Suprapubic skin (tissue), 4 donors: Measurements from ENCODE around the gene SLC9A2. TPM values are rescaled to one million over a fixed set of nuclear protein-coding genes. Genes with fewer than 3 reads are reported as not detected.

ENCODE experiments used
- DNase-seq, 2 donors: peaks; one replicate each; pipeline ENCODE4 v3.0.0-alpha.2; 2019; ENCODE audit warnings: low spot score in 2 of 2
- H3K27ac ChIP-seq: fragments of 200-600 bp; sonication (generic); one replicate; pipeline ENCODE4 v1.5.1; 2019
- H3K27me3 ChIP-seq: fragments of 200-600 bp; sonication (generic); one replicate; pipeline ENCODE4 v1.5.1; 2019
- H3K36me3 ChIP-seq: fragments of 200-600 bp; sonication (generic); one replicate; pipeline ENCODE4 v1.5.1; 2019
- H3K4me1 ChIP-seq: fragments of 200-600 bp; sonication (generic); one replicate; pipeline ENCODE4 v1.5.1; 2019
- H3K4me3 ChIP-seq: fragments of 200-600 bp; sonication (generic); one replicate; pipeline ENCODE4 v1.5.1; 2019; ENCODE audit warnings: mild to moderate bottlenecking
- H3K9me3 ChIP-seq: fragments of 200-600 bp; sonication (generic); one replicate; pipeline ENCODE4 v1.5.1; 2019
- CTCF ChIP-seq, 2 donors: fragments of 200-600 bp in 1 of 2; fragments of 450-650 bp in 1 of 2; sonication (generic) in 1 of 2; IDR thresholded peaks; one replicate each; pipeline ENCODE4 v1.5.1; 2016 to 2019; ENCODE audit warnings: antibody characterized with exemption in 2 of 2, mild to moderate bottlenecking in 1 of 2, moderate library complexity in 1 of 2
- EP300 ChIP-seq: sonication (generic); formaldehyde crosslinking; IDR thresholded peaks from one replicate; pipeline ENCODE4 v1.6.1; 2017; ENCODE audit warnings: antibody characterized with exemption
- POLR2A ChIP-seq, 2 donors: fragments of 450-650 bp; IDR thresholded peaks; one replicate each; pipeline ENCODE4 v1.6.1; 2017; ENCODE audit warnings: antibody characterized with exemption in 2 of 2, mild to moderate bottlenecking in 2 of 2, moderate library complexity in 2 of 2
- POLR2AphosphoS5 ChIP-seq, 3 donors: sonication (generic); formaldehyde crosslinking; IDR thresholded peaks; one replicate each; pipeline ENCODE4 v1.6.1; 2017; ENCODE audit warnings: antibody characterized with exemption in 3 of 3
- WGBS: methylation state at CpG from one replicate; pipeline ENCODE4 v1.1.5; 2018; 5-methylcytosine and 5-hydroxymethylcytosine counted together
- total RNA-seq, 4 donors: library from RNA; depleted of rRNA; stranded (reverse); fragments of >200 nt; gene quantifications; one replicate each; pipeline ENCODE4 v1.1.0, GENCODE V29; 2016

Gene SLC9A2
- total RNA-seq, 4 donors from 2014 or later, result 1.2 to 3.9 (median 2.8) TPM

DNA sequence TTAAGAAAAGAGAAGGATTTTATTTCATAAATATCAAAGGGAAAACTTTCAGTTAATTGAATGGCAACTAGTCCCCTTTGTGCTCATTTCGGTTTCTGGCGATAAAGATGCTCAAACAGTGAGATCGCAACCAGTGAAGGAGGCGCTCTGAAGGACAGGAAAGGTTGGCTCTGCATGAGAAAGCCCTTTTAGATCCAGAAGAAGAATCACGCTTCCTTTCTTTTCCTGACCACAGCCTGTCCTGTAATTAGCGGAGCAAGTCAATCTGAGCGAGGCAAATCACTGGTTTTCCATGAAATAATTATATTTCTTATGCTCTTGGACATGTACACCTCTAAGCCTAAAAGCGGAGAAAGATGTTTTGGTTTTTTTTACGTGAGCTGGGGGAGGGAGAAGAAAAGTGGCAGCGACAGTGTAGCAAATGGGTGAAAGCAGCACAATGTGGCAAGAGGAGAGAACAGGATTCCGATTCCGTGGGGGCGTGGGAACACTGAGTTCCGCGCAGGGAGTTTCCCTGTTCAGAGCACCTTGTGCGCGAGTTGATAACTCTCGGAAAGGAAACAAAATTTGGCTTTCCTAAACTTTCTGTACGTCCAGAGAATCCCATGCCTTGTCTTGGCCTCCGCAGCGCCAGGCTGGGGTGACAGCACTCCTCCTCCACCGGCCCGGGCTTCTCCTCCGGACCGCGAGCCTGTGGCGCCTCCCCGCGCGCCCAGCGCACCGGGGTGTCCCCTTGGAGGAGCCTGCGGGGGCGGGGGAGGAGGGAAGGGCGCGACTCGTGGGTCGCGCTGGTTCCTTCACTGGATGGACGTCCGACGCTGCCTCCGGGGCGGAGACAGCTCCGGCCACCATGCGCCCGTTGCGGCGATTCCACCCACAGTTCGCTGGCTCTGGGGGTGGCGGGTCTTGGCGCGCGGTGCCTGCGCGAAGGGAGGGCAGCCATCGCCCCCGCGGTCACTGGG, 620 bp upstream of the SLC9A2 start:
- H3K36me3 ChIP-seq, result no peaks in the 10 kb centered on the region
- H3K27me3 ChIP-seq, result peaks cover 40% of the 10 kb centered on the region
- H3K4me3 ChIP-seq, result peak overlapping the region; percentile 63
- no peak for DNase-seq
- H3K9me3 ChIP-seq, result no peaks in the 10 kb centered on the region
- H3K4me1 ChIP-seq, result peaks cover 19% of the 10 kb centered on the region
- TF ChIP-seq EP300, result no peak
- no peak for TF ChIP-seq POLR2A (IDR thresholded peaks at IDR 0.05)
- TF ChIP-seq CTCF (IDR thresholded peaks at IDR 0.05), result no peak
- no peak for TF ChIP-seq POLR2AphosphoS5 (IDR thresholded peaks at IDR 0.05)
- H3K27ac ChIP-seq, result peak overlapping the region; percentile 38
- 19% methylated on average over 18 of the region's 59 CpGs for WGBS

DNA sequence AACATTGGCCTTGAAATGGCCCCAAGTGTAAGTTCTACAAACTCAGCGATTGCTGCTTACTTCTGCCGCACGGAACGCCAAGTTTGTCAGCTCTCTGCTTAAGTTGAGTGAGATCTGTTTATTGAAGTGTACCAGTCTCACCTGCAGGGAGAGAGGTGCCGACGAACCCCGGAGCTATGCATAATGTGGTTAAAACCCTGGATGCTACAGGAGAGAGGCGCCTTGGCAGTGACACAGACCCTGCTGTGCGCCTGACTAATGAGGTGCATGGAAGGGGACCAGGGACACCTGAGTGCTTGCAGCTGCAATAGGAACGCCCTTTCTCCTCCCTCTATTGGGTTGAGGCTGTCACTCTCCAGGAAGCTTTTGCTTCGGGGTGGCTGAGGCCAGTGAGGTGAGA, 979 bp downstream of the SLC9A2 start:
- Histone ChIP-seq H3K4me3 (peak overlapping the region; percentile 63), H3K4me1 (peaks cover 19% of the 10 kb centered on the region), H3K9me3 (no peaks in the 10 kb centered on the region), H3K36me3 (no peaks in the 10 kb centered on the region), H3K27ac (no peak overlapping the region), H3K27me3 (peaks cover 39% of the 10 kb centered on the region)
- TF ChIP-seq POLR2AphosphoS5 (IDR thresholded peaks at IDR 0.05) (no peak), POLR2A (IDR thresholded peaks at IDR 0.05) (no peak), EP300 (no peak), CTCF (IDR thresholded peaks at IDR 0.05) (no peak)
- 31% methylated on average over 5 of the region's 11 CpGs for WGBS
- no peak for DNase-seq

- Histone ChIP-seq H3K27ac (no peak overlapping the region), H3K4me3 (no peak overlapping the region), H3K9me3 (no peaks in the 10 kb centered on the region), H3K4me1 (peaks cover 19% of the 10 kb centered on the region), H3K36me3 (no peaks in the 10 kb centered on the region), H3K27me3 (peaks cover 38% of the 10 kb centered on the region)
- TF ChIP-seq POLR2AphosphoS5 (IDR thresholded peaks at IDR 0.05), result no peak
- TF ChIP-seq POLR2A (IDR thresholded peaks at IDR 0.05), result no peak
- no peak for TF ChIP-seq CTCF (IDR thresholded peaks at IDR 0.05)
- no peak for TF ChIP-seq EP300
- 66% methylated on average over 4 of the region's 4 CpGs for WGBS
- no peak for DNase-seq
These were observed 2.3 kb downstream of the SLC9A2 start for GRCh38 chr2:102621630-102622029.

DNA sequence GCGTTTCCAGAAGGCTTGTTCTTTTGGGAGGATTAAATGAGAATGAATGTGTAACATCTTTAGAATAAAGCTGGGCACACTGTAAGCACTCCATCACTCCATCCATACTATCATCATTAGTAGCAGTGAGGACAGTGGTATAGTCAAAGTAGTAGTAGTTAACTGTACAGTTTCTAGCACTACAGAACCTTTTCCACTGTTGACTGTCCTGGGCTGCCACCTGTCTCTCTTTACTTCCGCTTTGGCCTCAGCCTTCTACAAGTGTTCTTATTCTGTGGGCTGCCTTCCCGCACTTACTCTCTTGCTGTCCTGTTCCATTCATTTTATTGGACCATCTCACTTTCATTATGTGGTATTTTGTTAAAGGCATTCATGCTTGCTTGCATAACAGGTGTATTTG, 3.3 kb downstream of the SLC9A2 start:
- no peak for DNase-seq
- H3K36me3 ChIP-seq, result no peaks in the 10 kb centered on the region
- H3K4me3 ChIP-seq, result no peak overlapping the region
- H3K9me3 ChIP-seq, result no peaks in the 10 kb centered on the region
- TF ChIP-seq POLR2A (IDR thresholded peaks at IDR 0.05) (no peak), POLR2AphosphoS5 (IDR thresholded peaks at IDR 0.05) (no peak), EP300 (no peak), CTCF (IDR thresholded peaks at IDR 0.05) (no peak)
- no peak overlapping the region for H3K27ac ChIP-seq
- H3K27me3 ChIP-seq, result peaks cover 38% of the 10 kb centered on the region
- peaks cover 19% of the 10 kb centered on the region for H3K4me1 ChIP-seq
- 81% methylated on average over 3 of the region's 3 CpGs for WGBS

GRCh38 chr2:102630458-102630857, 11.1 kb downstream of the SLC9A2 start:
- Histone ChIP-seq H3K27ac (no peak overlapping the region), H3K4me1 (no peaks in the 10 kb centered on the region), H3K4me3 (no peak overlapping the region), H3K36me3 (no peaks in the 10 kb centered on the region), H3K9me3 (no peaks in the 10 kb centered on the region), H3K27me3 (no peaks in the 10 kb centered on the region)
- 65% methylated on average over 4 of the region's 4 CpGs for WGBS
- TF ChIP-seq POLR2A (IDR thresholded peaks at IDR 0.05) (no peak), EP300 (no peak), CTCF (IDR thresholded peaks at IDR 0.05) (no peak), POLR2AphosphoS5 (IDR thresholded peaks at IDR 0.05) (no peak)
- no peak for DNase-seq
